GM21723 (cell line): Measurements from ENCODE around the gene TBCK.

ENCODE experiments used
- ATAC-seq: cut with Tn5 transposase; IDR thresholded peaks from one replicate; pipeline ENCODE4 v1.9.1; 2021; ENCODE audit warnings: mild to moderate bottlenecking, moderate library complexity; ENCODE audit not compliant: unreplicated experiment

TBCK gene

DNA sequence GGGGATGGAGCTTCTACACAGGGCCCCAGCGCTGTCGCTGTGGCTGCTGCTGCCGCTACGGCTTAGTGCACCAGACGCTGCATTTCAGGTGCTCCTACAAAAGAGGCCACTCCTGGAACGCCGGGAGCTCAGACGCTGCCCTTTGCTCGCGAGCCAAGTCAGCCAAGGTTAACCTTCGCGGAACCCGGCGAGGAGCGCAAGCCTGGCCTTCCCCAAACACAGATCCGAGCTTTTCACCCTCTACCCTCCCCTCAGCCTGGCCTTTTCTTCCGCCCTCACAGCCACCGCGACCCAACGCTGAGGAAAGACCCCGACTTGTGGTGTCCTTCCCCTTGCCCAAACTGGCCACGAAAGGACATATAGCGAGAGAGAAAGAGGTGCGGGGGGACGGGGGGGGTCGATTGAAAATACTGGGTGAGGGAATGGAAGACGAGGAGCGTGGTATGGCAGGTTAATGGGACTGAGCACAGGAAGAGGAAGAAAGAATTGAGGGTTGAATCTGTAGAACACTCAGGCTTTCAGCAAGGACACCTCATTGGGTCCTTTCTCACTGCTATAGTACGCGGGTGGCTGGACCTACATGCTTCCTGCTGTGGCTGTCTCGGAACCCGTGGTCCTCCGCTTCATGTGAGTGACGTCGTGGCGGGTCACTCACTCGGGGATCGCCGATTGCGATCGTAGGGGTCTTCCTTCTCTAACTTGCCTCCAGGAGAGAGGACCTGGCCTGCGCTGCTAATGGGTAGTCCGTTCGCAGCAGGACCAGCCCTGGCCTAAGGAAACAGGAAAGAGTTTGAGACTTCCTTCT, at the start of gene TBCK, which contains the start of gene AIMP1:
TSS of gene TBCK (minus strand) at position 242 of the 805 bp plus-strand sequence. CDS start 7,249 bp downstream, outside the sequence.
TSS of gene AIMP1 (plus strand) at position 583 of the 805 bp plus-strand sequence. CDS start 8,460 bp downstream, outside the sequence.
- ATAC-seq: peak; percentile 87

DNA sequence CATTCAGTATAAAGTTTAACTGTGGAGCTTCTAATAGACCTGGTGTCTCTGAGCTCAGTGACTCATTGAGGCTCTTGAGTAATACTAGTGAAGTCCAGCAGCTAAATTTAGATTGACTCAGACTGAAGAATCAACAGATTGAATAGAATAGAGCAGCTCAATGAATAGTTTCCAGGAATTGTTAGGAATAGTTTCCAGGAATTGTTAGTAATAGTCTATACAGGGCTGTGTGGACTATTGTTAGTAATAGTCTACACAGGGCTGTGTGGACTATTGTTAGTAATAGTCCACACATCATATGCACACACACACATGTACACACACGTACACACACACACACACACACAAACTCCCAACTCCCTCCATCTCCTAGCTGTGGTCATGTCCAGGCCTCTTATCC, 49.6 kb upstream of the TBCK start:
- no peak for ATAC-seq

DNA sequence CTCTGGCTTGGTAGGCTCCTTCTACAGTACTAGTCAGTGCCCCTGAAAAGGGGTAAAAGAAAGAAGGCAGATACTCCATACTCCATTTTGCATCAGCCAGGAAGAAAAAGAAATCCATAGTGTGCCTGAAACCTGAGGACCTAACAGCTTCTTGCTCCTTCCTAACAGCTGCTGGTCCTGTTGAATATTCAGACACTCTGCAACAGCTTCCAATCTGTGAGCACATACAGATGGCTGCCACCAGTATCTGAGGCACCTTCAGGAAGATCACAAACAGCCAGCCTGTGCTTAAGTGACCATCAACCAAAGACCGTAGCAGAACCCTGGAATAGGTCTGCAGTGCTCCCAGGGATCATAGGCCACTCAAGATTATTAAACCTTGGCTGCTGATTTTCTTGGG, 48.3 kb upstream of the TBCK start:
- no peak for ATAC-seq

DNA sequence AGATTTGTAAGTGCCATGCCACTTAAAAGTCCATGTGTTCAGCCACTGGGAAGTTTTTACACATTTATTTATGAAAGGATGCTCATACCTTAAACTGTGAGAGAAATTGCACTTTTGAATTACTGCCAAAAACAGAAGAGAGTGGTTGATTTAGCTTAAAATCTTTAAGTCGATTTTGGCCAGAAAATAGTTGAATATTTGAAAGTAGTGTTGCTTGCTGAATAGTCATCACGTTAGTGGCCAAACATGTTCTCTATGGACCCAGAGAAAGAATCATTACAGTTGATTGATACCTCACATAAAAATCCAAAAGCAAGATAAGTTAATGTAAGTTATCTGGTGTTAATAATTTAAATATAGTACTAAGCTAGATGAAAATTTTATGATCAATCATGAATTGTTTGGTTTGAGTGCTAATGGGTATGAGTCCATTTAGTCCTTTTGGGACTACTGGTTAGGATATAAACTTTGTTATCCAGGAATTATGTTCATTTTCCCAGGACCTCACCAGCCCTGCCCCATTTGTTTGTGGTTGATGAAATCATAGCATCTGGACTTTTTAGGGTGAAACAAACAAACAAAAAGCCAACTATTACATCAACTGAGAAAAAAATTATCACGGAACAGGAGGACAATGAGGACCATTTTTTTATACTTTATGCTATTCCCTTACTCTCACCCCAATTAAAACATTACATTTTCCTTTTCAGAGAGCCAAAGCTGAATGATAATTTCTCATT, 46.2 kb upstream of the TBCK start:
- no peak for ATAC-seq

GRCh38 chr4:106358899-106359298, 42.9 kb upstream of the TBCK start:
- no peak for ATAC-seq

DNA sequence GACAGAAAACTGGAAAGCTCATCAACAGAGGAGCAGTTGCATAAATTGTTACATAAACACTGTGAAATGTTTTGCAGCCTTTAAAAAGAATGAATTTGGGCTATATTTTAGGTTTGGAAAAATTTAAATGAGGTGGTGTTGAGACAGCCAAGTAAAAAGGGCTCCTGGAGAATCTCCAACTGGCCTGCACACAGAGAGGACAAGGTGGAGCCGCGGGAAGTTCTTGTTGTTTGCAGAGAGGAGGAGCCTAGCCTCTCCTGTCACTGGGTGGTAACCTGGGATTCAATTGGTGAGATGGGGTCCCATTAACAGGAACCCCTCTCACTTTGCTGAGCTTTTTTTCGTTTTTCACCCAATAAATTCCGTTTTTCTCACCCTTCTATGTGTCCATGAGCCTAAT, 39.2 kb upstream of the TBCK start:
- no peak for ATAC-seq

- no peak for ATAC-seq
Observed at GRCh38 chr4:106353786-106354185, 37.8 kb upstream of the TBCK start.

GRCh38 chr4:106351016-106351415, 35.0 kb upstream of the TBCK start:
- no peak for ATAC-seq

- ATAC-seq: no peak
Observed at GRCh38 chr4:106347167-106347566, 31.2 kb upstream of the TBCK start.

GRCh38 chr4:106344647-106344970, 28.6 kb upstream of the TBCK start:
- no peak for ATAC-seq

DNA sequence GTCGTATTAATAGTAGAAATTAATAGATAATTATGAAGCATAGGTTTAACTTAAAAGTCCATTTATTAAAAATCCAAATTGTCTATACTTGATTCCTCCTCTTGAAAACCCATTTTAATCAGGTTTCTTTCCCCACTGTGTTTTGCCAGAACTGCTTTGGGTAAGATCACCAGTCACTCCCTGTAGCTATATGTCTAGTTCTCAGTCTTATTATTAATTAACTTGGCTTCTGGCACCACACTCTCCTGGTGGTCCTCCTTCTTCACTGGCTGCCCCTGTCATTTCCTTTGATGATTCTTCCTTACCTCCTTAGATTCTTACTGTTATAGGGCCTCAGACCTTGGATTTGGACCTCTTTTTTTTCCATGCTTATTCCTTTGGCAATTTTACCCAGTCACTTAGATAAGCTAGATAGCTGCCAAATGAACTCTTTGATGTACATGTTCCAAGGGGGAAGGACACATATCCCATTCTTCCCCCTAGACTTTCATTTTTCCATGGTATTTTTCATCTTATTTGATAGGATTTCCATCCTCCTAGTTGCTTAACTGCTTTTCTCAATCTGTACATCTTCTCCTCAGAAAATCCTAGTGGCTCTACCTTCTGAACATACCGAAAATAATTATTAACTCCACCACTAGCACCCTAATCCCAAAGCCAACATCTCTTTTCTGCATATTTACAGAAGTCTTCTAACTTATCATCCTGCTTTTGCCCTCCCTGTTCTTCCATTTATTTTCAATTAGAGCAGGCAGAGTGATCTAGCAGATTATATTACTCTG, 28.0 kb upstream of the TBCK start:
- no peak for ATAC-seq

- ATAC-seq: no peak
Observed at GRCh38 chr4:106340774-106341173, 24.8 kb upstream of the TBCK start.

- no peak for ATAC-seq
Observed at GRCh38 chr4:106339431-106339830, 23.4 kb upstream of the TBCK start.

- no peak for ATAC-seq
Observed at GRCh38 chr4:106338671-106339070, 22.7 kb upstream of the TBCK start.

- ATAC-seq: no peak
Observed at GRCh38 chr4:106337916-106338315, 21.9 kb upstream of the TBCK start.

- ATAC-seq: no peak
Observed at GRCh38 chr4:106336618-106337017, 20.6 kb upstream of the TBCK start.

DNA sequence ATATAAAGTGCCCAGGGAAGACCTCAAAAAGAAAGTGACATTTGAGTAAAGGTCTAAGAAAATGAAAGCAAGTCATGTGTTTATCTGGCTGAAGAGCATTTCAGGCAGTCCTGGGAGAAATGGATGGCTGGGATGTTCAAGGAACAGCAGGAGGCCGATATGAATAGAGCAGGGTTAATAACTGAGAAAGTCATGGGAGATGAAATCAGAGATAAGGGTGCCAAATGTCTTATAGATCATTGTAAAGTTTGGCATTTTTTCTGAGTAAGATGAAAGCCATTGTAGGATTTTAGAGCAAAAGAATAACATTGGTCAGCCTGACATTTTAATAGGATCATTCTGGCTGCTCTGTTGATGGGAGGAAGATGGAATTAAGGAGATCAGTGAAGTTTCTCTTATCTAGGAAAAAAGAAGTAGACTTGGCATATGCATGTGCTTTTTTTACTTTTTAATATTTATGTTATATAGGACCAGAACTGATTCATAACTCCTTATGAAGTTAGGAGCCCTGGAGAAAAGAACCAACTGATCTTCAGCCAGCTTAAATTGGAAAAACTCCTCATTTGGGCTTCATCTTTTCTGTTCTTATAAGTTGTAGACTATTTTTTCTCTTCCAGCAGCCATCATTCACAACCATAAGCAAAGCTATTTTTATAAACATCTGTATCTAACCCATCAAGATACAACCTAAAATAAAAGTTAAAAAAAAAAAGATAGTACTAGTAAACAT, 18.9 kb upstream of the TBCK start:
- ATAC-seq: no peak

- no peak for ATAC-seq
Observed at GRCh38 chr4:106333186-106333585, 17.2 kb upstream of the TBCK start.

DNA sequence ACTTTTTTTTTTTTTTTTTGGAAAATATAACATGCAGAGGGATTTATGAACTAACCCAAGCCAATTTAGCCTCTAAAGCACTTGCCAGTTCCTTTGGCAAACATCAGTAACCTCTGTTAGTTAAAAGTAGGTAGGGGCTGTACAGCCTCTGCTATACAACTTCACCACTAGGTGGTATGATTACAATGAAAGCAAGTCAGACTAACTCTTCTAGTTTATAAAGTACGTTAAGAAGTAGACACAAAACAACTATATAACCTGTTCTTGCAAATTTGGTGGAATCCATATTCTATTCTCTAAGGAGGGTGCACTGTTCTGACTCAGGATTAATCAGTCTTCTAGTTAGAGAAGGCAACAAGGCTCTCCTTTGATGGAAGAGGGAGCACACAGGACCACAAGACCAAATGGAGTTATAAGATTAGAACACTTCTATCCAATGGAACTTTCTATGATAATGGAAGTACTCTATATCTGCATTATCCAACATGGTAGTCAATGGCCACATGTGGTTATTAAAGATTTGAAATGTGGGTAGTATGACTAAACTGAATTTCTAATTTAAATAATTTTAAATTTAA, 13.1 kb upstream of the TBCK start:
- ATAC-seq: peak; percentile 68

GRCh38 chr4:106325800-106326199, 9.8 kb upstream of the TBCK start:
- ATAC-seq: no peak
